Activated naive CD8-positive, alpha-beta T cell treated with anti-CD3 and anti-CD28 coated beads, Interleukin-2, amount 50 U/mL, for 24 hours (primary cell): ENCODE results near the gene MOV10L1.

Experiments used
- ATAC-seq: fragments of 150-1000 bp; cut with Tn5 transposase; one replicate; pipeline ENCODE4 v1.10.0; 2021
- DNase-seq: peaks from one replicate; pipeline ENCODE4 v3.0.0; 2021
- H3K27ac Mint-ChIP-seq: one replicate; pipeline ENCODE4 v1.8.0; 2021; ENCODE audit warnings: mild to moderate bottlenecking, mixed read lengths
- H3K27me3 Mint-ChIP-seq: one replicate; pipeline ENCODE4 v1.8.0; 2021; ENCODE audit warnings: mixed read lengths
- H3K36me3 Mint-ChIP-seq: one replicate; pipeline ENCODE4 v1.8.0; 2021; ENCODE audit warnings: low read depth, mixed read lengths
- H3K4me1 Mint-ChIP-seq: one replicate; pipeline ENCODE4 v1.8.0; 2021; ENCODE audit warnings: mixed read lengths
- H3K4me3 Mint-ChIP-seq: one replicate; pipeline ENCODE4 v1.8.0; 2021; ENCODE audit warnings: mild to moderate bottlenecking, moderate library complexity, mixed read lengths
- H3K9me3 Mint-ChIP-seq: one replicate; pipeline ENCODE4 v1.8.0; 2021; ENCODE audit warnings: mixed read lengths

MOV10L1 gene

DNA sequence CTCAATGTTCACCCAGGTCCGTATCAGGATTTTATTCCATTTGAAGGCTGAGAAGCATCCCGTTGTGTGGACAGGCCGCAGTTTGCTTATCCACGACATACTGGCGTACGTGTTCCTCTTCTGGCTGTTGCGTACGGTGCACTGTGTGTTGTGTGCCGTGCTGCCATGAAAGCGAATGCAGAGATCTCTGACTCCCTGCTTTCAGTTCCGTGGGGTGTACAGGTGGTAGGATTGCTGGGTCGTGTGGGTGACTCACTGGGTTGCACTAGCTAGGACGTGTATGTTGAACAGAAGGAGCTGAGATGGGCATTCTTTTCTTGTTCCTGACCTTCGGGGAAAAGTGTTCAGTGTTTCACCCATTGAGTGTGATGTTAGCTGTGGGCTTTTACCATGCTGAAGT is 121.3 kb downstream of the MOV10L1 start:
- H3K9me3 Mint-ChIP-seq: no peaks in the 10 kb centered on the region
- no peak overlapping the region for H3K27ac Mint-ChIP-seq
- DNase-seq (no peak), ATAC-seq (no peak)
- H3K27me3 Mint-ChIP-seq: no peaks in the 10 kb centered on the region
- peaks cover 9% of the 10 kb centered on the region for H3K4me1 Mint-ChIP-seq
- no peak overlapping the region for H3K4me3 Mint-ChIP-seq
- peaks cover 34% of the 10 kb centered on the region for H3K36me3 Mint-ChIP-seq
